ENCODE measurements around the gene HK1.

Gene HK1

DNA sequence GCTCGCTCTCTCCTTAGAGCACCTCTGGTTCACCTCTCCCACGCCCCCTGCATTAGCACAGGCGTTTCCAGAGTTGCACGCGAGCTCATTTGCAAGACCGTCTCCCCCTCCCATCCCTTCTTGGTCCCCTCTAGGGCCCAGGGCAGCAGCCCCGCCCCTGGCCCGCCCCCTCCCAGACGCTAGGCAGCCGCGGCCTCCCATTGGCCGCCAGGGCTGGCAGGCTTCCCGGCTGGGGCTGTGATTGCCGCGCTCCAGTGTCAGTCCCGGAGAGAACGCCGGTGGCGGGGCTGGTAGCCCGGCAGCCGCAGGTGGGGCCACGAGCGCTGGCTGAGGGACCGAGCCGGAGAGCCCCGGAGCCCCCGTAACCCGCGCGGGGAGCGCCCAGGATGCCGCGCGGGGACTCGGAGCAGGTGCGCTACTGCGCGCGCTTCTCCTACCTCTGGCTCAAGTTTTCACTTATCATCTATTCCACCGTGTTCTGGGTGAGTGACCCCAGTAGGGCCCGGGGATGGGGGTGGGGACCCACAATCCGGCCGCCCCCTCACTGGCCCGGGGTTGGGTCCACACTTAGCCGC lies 173.0 kb downstream of the HK1 start, which contains the start of gene TSPAN15 (continued):
- TF ChIP-seq, protein P1, sequence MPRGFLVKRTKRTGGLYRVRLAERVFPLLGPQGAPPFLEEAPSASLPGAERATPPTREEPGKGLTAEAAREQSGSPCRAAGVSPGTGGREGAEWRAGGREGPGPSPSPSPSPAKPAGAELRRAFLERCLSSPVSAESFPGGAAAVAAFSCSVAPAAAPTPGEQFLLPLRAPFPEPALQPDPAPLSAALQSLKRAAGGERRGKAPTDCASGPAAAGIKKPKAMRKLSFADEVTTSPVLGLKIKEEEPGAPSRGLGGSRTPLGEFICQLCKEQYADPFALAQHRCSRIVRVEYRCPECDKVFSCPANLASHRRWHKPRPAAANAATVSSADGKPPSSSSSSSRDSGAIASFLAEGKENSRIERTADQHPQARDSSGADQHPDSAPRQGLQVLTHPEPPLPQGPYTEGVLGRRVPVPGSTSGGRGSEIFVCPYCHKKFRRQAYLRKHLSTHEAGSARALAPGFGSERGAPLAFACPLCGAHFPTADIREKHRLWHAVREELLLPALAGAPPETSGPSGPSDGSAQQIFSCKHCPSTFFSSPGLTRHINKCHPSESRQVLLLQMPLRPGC (tag by site-specific recombination; IDR thresholded peaks at IDR 0.05) = no peak
- TF ChIP-seq, protein P2, sequence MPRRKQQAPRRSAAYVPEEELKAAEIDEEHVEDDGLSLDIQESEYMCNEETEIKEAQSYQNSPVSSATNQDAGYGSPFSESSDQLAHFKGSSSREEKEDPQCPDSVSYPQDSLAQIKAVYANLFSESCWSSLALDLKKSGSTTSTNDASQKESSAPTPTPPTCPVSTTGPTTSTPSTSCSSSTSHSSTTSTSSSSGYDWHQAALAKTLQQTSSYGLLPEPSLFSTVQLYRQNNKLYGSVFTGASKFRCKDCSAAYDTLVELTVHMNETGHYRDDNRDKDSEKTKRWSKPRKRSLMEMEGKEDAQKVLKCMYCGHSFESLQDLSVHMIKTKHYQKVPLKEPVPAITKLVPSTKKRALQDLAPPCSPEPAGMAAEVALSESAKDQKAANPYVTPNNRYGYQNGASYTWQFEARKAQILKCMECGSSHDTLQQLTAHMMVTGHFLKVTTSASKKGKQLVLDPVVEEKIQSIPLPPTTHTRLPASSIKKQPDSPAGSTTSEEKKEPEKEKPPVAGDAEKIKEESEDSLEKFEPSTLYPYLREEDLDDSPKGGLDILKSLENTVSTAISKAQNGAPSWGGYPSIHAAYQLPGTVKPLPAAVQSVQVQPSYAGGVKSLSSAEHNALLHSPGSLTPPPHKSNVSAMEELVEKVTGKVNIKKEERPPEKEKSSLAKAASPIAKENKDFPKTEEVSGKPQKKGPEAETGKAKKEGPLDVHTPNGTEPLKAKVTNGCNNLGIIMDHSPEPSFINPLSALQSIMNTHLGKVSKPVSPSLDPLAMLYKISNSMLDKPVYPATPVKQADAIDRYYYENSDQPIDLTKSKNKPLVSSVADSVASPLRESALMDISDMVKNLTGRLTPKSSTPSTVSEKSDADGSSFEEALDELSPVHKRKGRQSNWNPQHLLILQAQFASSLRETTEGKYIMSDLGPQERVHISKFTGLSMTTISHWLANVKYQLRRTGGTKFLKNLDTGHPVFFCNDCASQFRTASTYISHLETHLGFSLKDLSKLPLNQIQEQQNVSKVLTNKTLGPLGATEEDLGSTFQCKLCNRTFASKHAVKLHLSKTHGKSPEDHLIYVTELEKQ (tag by site-specific recombination; IDR thresholded peaks at IDR 0.05; ENCODE audit: borderline replicate concordance) = no peak
- TF ChIP-seq, protein P3, sequence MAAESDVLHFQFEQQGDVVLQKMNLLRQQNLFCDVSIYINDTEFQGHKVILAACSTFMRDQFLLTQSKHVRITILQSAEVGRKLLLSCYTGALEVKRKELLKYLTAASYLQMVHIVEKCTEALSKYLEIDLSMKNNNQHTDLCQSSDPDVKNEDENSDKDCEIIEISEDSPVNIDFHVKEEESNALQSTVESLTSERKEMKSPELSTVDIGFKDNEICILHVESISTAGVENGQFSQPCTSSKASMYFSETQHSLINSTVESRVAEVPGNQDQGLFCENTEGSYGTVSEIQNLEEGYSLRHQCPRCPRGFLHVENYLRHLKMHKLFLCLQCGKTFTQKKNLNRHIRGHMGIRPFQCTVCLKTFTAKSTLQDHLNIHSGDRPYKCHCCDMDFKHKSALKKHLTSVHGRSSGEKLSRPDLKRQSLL (tag by site-specific recombination; IDR thresholded peaks at IDR 0.05) = no peak
- TF ChIP-seq PRDM1 (tag by site-specific recombination; IDR thresholded peaks at IDR 0.05) (no peak), ZNF132 (tag by site-specific recombination; IDR thresholded peaks at IDR 0.05; ENCODE audit: borderline replicate concordance) (no peak), MYNN (tag by site-specific recombination; IDR thresholded peaks at IDR 0.05; ENCODE audit: borderline replicate concordance) (no peak), GFI1B (tag by site-specific recombination; IDR thresholded peaks at IDR 0.05) (no peak), GLI2 (tag by site-specific recombination; IDR thresholded peaks at IDR 0.05; ENCODE audit: borderline replicate concordance, low read depth) (no peak), ZNF433 (tag by site-specific recombination; IDR thresholded peaks at IDR 0.05; ENCODE audit: low read depth) (no peak), ZNF16 (tag by site-specific recombination; IDR thresholded peaks at IDR 0.05; ENCODE audit: low read depth) (no peak), ZNF37A (tag by site-specific recombination; IDR thresholded peaks at IDR 0.05) (no peak), ZNF624 (tag by site-specific recombination; IDR thresholded peaks at IDR 0.05) (no peak), ZNF658 (tag by site-specific recombination; IDR thresholded peaks at IDR 0.05) (no peak), ZNF555 (tag by site-specific recombination; conservative IDR thresholded peaks at IDR 0.05) (no peak), GLIS1 (tag by site-specific recombination; IDR thresholded peaks at IDR 0.05) (no peak), ZNF585B (tag by site-specific recombination; IDR thresholded peaks at IDR 0.05) (no peak), ZNF701 (tag by site-specific recombination; IDR thresholded peaks at IDR 0.05) (no peak), ZBTB20 (tag by site-specific recombination; IDR thresholded peaks at IDR 0.05) (peak; percentile 66; the same call in 1 of the 2 replicates), KLF10 (tag by site-specific recombination; IDR thresholded peaks at IDR 0.05) (peak; percentile 75), ZNF169 (tag by site-specific recombination; IDR thresholded peaks at IDR 0.05) (no peak), ZNF544 (tag by site-specific recombination; IDR thresholded peaks at IDR 0.05) (no peak), ZNF174 (tag by site-specific recombination; IDR thresholded peaks at IDR 0.05) (no peak), ZNF214 (tag by site-specific recombination; IDR thresholded peaks at IDR 0.05; ENCODE audit: borderline replicate concordance) (no peak), ZNF114 (tag by site-specific recombination; IDR thresholded peaks at IDR 0.05) (no peak)
- TF ChIP-seq, protein P4, sequence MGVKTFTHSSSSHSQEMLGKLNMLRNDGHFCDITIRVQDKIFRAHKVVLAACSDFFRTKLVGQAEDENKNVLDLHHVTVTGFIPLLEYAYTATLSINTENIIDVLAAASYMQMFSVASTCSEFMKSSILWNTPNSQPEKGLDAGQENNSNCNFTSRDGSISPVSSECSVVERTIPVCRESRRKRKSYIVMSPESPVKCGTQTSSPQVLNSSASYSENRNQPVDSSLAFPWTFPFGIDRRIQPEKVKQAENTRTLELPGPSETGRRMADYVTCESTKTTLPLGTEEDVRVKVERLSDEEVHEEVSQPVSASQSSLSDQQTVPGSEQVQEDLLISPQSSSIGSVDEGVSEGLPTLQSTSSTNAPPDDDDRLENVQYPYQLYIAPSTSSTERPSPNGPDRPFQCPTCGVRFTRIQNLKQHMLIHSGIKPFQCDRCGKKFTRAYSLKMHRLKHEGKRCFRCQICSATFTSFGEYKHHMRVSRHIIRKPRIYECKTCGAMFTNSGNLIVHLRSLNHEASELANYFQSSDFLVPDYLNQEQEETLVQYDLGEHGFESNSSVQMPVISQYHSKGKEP (tag by site-specific recombination; IDR thresholded peaks at IDR 0.05) = no peak
- TF ChIP-seq, protein P5, sequence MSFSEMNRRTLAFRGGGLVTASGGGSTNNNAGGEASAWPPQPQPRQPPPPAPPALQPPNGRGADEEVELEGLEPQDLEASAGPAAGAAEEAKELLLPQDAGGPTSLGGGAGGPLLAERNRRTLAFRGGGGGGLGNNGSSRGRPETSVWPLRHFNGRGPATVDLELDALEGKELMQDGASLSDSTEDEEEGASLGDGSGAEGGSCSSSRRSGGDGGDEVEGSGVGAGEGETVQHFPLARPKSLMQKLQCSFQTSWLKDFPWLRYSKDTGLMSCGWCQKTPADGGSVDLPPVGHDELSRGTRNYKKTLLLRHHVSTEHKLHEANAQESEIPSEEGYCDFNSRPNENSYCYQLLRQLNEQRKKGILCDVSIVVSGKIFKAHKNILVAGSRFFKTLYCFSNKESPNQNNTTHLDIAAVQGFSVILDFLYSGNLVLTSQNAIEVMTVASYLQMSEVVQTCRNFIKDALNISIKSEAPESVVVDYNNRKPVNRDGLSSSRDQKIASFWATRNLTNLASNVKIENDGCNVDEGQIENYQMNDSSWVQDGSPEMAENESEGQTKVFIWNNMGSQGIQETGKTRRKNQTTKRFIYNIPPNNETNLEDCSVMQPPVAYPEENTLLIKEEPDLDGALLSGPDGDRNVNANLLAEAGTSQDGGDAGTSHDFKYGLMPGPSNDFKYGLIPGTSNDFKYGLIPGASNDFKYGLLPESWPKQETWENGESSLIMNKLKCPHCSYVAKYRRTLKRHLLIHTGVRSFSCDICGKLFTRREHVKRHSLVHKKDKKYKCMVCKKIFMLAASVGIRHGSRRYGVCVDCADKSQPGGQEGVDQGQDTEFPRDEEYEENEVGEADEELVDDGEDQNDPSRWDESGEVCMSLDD (tag by site-specific recombination; IDR thresholded peaks at IDR 0.05) = peak; percentile 56; the same call in 1 of the 2 replicates
- TF ChIP-seq, protein P6, sequence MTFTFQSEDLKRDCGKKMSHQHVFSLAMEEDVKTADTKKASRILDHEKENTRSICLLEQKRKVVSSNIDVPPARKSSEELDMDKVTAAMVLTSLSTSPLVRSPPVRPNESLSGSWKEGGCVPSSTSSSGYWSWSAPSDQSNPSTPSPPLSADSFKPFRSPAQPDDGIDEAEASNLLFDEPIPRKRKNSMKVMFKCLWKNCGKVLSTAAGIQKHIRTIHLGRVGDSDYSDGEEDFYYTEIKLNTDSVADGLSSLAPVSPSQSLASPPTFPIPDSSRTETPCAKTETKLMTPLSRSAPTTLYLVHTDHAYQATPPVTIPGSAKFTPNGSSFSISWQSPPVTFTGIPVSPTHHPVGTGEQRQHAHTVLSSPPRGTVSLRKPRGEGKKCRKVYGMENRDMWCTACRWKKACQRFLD (tag by site-specific recombination; IDR thresholded peaks at IDR 0.05) = no peak

Data from HEK293 (cell line).